Midbrain (tissue), 1 donor: ENCODE measurements around the gene EFNB2.

Experiments used
- DNase-seq: peaks from one replicate; lab custom pipeline; 2025; lab: John Stamatoyannopoulos, UW

EFNB2 gene

GRCh38 chr13:106550570-106551135 is 15.2 kb upstream of the EFNB2 start:
- DNase-seq = no peak

- DNase-seq = no peak
Observed at GRCh38 chr13:106548064-106548696, 12.7 kb upstream of the EFNB2 start.

- no peak for DNase-seq
Observed at GRCh38 chr13:106541826-106542225, 6.4 kb upstream of the EFNB2 start.

- no peak for DNase-seq
Observed at GRCh38 chr13:106540613-106541012, 5.2 kb upstream of the EFNB2 start.

- DNase-seq = no peak
Observed at GRCh38 chr13:106537521-106537920, 2.1 kb upstream of the EFNB2 start.

GRCh38 chr13:106536244-106537034 is 977 bp upstream of the EFNB2 start:
- peak; percentile 92 for DNase-seq

GRCh38 chr13:106534639-106535551 is 567 bp downstream of the EFNB2 start:
- no peak for DNase-seq

- DNase-seq = peak; percentile 75
Observed at GRCh38 chr13:106533943-106534638, 1.4 kb downstream of the EFNB2 start.

GRCh38 chr13:106533101-106533942 is 2.1 kb downstream of the EFNB2 start:
- DNase-seq = peak; percentile 87

GRCh38 chr13:106532111-106532929 is 3.1 kb downstream of the EFNB2 start:
- DNase-seq = no peak

GRCh38 chr13:106530980-106531481 is 4.4 kb downstream of the EFNB2 start:
- no peak for DNase-seq

GRCh38 chr13:106530171-106530851 is 5.2 kb downstream of the EFNB2 start:
- DNase-seq = no peak

- no peak for DNase-seq
Observed at GRCh38 chr13:106529415-106530170, 5.9 kb downstream of the EFNB2 start.

GRCh38 chr13:106528718-106529414 is 6.6 kb downstream of the EFNB2 start:
- no peak for DNase-seq

- DNase-seq = no peak
Observed at GRCh38 chr13:106527826-106528225, 7.6 kb downstream of the EFNB2 start.

- no peak for DNase-seq
Observed at GRCh38 chr13:106527445-106527801, 8.0 kb downstream of the EFNB2 start.

GRCh38 chr13:106526738-106527444 is 8.6 kb downstream of the EFNB2 start:
- DNase-seq = no peak
